ENCODE data around the gene LRRC34. TPM values are rescaled to one million over a fixed set of nuclear protein-coding genes. Genes with fewer than 3 reads are reported as not detected.

LRRC34 gene
- total RNA-seq, 1 donor from 2014 or later: under 0.01 TPM

GRCh38 chr3:169790687-169791429 is 21.8 kb downstream of the LRRC34 start:
- H3K36me3 ChIP-seq (ENCODE audit: control insufficient read depth, insufficient read depth, low read length): peaks cover 2% of the 10 kb centered on the region
- FAIRE-seq (no peak), DNase-seq (ENCODE audit: low read depth) (peak; percentile 55)
- TF ChIP-seq CTCF (IDR thresholded peaks at IDR 0.05; ENCODE audit: insufficient read depth, low read length, severe bottlenecking): no peak
- no peaks in the 10 kb centered on the region for H3K27me3 ChIP-seq (ENCODE audit: control insufficient read depth, insufficient read depth, low read length)
- H3K4me3 ChIP-seq (ENCODE audit: low read depth, low read length): no peak overlapping the region

- TF ChIP-seq CTCF (IDR thresholded peaks at IDR 0.05; ENCODE audit: insufficient read depth, low read length, severe bottlenecking): no peak
- DNase-seq (ENCODE audit: low read depth): no peak
- no peak overlapping the region for H3K4me3 ChIP-seq (ENCODE audit: low read depth, low read length)
- no peak for FAIRE-seq
- no peaks in the 10 kb centered on the region for H3K27me3 ChIP-seq (ENCODE audit: control insufficient read depth, insufficient read depth, low read length)
- peaks cover 2% of the 10 kb centered on the region for H3K36me3 ChIP-seq (ENCODE audit: control insufficient read depth, insufficient read depth, low read length)
Observed at GRCh38 chr3:169790219-169790618, 22.5 kb downstream of the LRRC34 start.

GRCh38 chr3:169787791-169788190 is 24.9 kb downstream of the LRRC34 start:
- no peak overlapping the region for H3K4me3 ChIP-seq (ENCODE audit: low read depth, low read length)
- H3K36me3 ChIP-seq (ENCODE audit: control insufficient read depth, insufficient read depth, low read length): peaks cover 3% of the 10 kb centered on the region
- no peaks in the 10 kb centered on the region for H3K27me3 ChIP-seq (ENCODE audit: control insufficient read depth, insufficient read depth, low read length)
- no peak for TF ChIP-seq CTCF (IDR thresholded peaks at IDR 0.05; ENCODE audit: insufficient read depth, low read length, severe bottlenecking)
- DNase-seq (ENCODE audit: low read depth): no peak
- FAIRE-seq: no peak

- Histone ChIP-seq H3K36me3 (ENCODE audit: control insufficient read depth, insufficient read depth, low read length) (peaks cover 4% of the 10 kb centered on the region), H3K27me3 (ENCODE audit: control insufficient read depth, insufficient read depth, low read length) (no peaks in the 10 kb centered on the region), H3K4me3 (ENCODE audit: low read depth, low read length) (no peak overlapping the region)
- no peak for TF ChIP-seq CTCF (IDR thresholded peaks at IDR 0.05; ENCODE audit: insufficient read depth, low read length, severe bottlenecking)
- DNase-seq (ENCODE audit: low read depth): no peak
- FAIRE-seq: no peak
Observed at GRCh38 chr3:169787120-169787519, 25.6 kb downstream of the LRRC34 start.

- no peak for TF ChIP-seq CTCF (IDR thresholded peaks at IDR 0.05; ENCODE audit: insufficient read depth, low read length, severe bottlenecking)
- Histone ChIP-seq H3K27me3 (ENCODE audit: control insufficient read depth, insufficient read depth, low read length) (no peaks in the 10 kb centered on the region), H3K36me3 (ENCODE audit: control insufficient read depth, insufficient read depth, low read length) (peaks cover 18% of the 10 kb centered on the region), H3K4me3 (ENCODE audit: low read depth, low read length) (no peak overlapping the region)
- FAIRE-seq: no peak
- no peak for DNase-seq (ENCODE audit: low read depth)
Observed at GRCh38 chr3:169781209-169781855, 31.4 kb downstream of the LRRC34 start.

Data from bronchial epithelial cell (primary cell).